Adrenal gland (tissue), 5 donors: Measurements from ENCODE around the gene NPAS3.

Experiments used
- POLR2A ChIP-seq, 2 donors: fragments of 450-650 bp; IDR thresholded peaks; one replicate each; pipeline ENCODE4 v1.6.1; 2017; ENCODE audit warnings: antibody characterized with exemption in 2 of 2, mild to moderate bottlenecking in 2 of 2, moderate library complexity in 1 of 2
- TF ChIP-seq, protein P1 (sequence below), 6 experiments: fragments of 450-650 bp in 4 of 6; fragments of 200-600 bp in 2 of 6; sonication (generic) in 1 of 6; IDR thresholded peaks; 1 replicate in 5 of 6; 2 replicates in 1 of 6; pipeline versions ENCODE4 v1.5.1 to v1.8.0; 2016 to 2021; ENCODE audit warnings: antibody characterized with exemption in 6 of 6, mild to moderate bottlenecking in 2 of 6, moderate library complexity in 1 of 6
- donor health status: DM: no; HTN: no; CAD: no.

DNA sequence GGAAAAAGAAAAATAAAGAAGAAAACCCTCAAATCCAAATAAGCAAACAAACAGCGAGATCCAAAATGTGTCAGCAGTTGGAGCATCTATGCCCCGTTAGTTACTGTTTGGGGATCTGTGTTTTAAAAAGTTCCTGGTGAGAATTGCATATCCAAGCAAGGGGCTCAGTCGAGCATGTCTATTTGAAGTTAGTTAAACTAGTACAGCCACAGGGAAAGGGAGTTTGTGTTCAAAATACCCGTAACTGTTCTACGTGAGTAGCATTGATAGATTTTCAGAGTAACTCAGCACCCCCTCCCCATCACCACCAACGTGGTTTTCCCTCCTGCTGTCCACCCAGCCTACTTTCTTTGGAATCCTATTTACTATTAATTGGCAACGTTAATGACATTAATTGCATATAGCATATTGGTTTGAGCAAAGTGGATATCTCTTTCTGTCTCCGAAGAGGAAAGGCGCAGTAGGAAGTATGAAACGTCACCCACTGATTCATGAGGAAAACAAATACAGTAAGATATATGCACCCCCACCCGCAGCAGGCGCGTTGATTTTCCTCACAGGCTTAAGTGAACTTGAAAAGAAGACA is 1.5 kb downstream of the NPAS3 start:
- TF ChIP-seq, protein P1, sequence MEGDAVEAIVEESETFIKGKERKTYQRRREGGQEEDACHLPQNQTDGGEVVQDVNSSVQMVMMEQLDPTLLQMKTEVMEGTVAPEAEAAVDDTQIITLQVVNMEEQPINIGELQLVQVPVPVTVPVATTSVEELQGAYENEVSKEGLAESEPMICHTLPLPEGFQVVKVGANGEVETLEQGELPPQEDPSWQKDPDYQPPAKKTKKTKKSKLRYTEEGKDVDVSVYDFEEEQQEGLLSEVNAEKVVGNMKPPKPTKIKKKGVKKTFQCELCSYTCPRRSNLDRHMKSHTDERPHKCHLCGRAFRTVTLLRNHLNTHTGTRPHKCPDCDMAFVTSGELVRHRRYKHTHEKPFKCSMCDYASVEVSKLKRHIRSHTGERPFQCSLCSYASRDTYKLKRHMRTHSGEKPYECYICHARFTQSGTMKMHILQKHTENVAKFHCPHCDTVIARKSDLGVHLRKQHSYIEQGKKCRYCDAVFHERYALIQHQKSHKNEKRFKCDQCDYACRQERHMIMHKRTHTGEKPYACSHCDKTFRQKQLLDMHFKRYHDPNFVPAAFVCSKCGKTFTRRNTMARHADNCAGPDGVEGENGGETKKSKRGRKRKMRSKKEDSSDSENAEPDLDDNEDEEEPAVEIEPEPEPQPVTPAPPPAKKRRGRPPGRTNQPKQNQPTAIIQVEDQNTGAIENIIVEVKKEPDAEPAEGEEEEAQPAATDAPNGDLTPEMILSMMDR (IDR thresholded peaks at IDR 0.05) = no peak
- TF ChIP-seq POLR2A (IDR thresholded peaks at IDR 0.05) = no peak
